WTC11 (cell line): ENCODE data around the gene MGAT2. TPM values are rescaled to one million over a fixed set of nuclear protein-coding genes. Genes with fewer than 3 reads are reported as not detected.

Experiments
- ATF1 ChIP-seq: sonication (generic); formaldehyde crosslinking; IDR thresholded peaks from 2 replicates; pipeline ENCODE4 v1.8.1; 2023; ENCODE audit warnings: mild to moderate bottlenecking, moderate library complexity, missing genetic modification reagents
- ESRRA ChIP-seq: sonication (generic); formaldehyde crosslinking; IDR thresholded peaks from 2 replicates; pipeline ENCODE4 v1.8.1; 2022; ENCODE audit warnings: mild to moderate bottlenecking, missing genetic modification reagents, borderline replicate concordance
- ETV6 ChIP-seq: sonication (generic); formaldehyde crosslinking; IDR thresholded peaks from 2 replicates; pipeline ENCODE4 v1.8.1; 2022; ENCODE audit warnings: mild to moderate bottlenecking, missing genetic modification reagents
- FOXJ3 ChIP-seq: sonication (generic); formaldehyde crosslinking; IDR thresholded peaks from 2 replicates; pipeline ENCODE4 v1.9.0; 2021; ENCODE audit warnings: missing genetic modification reagents, mild to moderate bottlenecking, borderline replicate concordance
- GABPB1 ChIP-seq: sonication (generic); formaldehyde crosslinking; IDR thresholded peaks from 2 replicates; pipeline ENCODE4 v1.8.1; 2023; ENCODE audit warnings: mild to moderate bottlenecking, missing genetic modification reagents
- IRF2 ChIP-seq: sonication (generic); formaldehyde crosslinking; IDR thresholded peaks from 2 replicates; pipeline ENCODE4 v1.8.0; 2022; ENCODE audit warnings: low read depth, missing genetic modification reagents, borderline replicate concordance
- KAT7 ChIP-seq: sonication (generic); formaldehyde crosslinking; IDR thresholded peaks from 2 replicates; pipeline ENCODE4 v1.8.1; 2023; ENCODE audit warnings: missing genetic modification reagents, mild to moderate bottlenecking, borderline replicate concordance
- NFATC4 ChIP-seq: fragments of 250-450 bp; sonication (Bioruptor Pico); IDR thresholded peaks from 2 replicates; pipeline ENCODE4 v1.9.0; 2021; ENCODE audit warnings: mild to moderate bottlenecking
- NR3C1 ChIP-seq: sonication (generic); formaldehyde crosslinking; conservative IDR thresholded peaks from 2 replicates; pipeline ENCODE4 v1.8.1; 2023; ENCODE audit warnings: low read depth, mild to moderate bottlenecking, missing genetic modification reagents
- OVOL2 ChIP-seq: fragments of 250-450 bp; sonication (Bioruptor Pico); IDR thresholded peaks from 2 replicates; pipeline ENCODE4 v1.9.0; 2021; ENCODE audit warnings: mild to moderate bottlenecking, borderline replicate concordance
- PRRX2 ChIP-seq: fragments of 250-450 bp; sonication (Bioruptor Pico); IDR thresholded peaks from 2 replicates; pipeline ENCODE4 v1.8.0; 2021; ENCODE audit warnings: mild to moderate bottlenecking
- SP1 ChIP-seq: sonication (generic); formaldehyde crosslinking; conservative IDR thresholded peaks from 2 replicates; pipeline ENCODE4 v1.8.1; 2022; ENCODE audit warnings: missing genetic modification reagents
- TCF7 ChIP-seq: sonication (generic); formaldehyde crosslinking; IDR thresholded peaks from 2 replicates; pipeline ENCODE4 v1.8.0; 2022; ENCODE audit warnings: mild to moderate bottlenecking, low read depth, missing genetic modification reagents, moderate library complexity
- TEAD1 ChIP-seq: sonication (generic); formaldehyde crosslinking; IDR thresholded peaks from 2 replicates; pipeline ENCODE4 v1.8.0; 2022; ENCODE audit warnings: mild to moderate bottlenecking, missing genetic modification reagents
- ZNF138 ChIP-seq: sonication (generic); formaldehyde crosslinking; conservative IDR thresholded peaks from 2 replicates; pipeline ENCODE4 v1.8.1; 2022; ENCODE audit warnings: mild to moderate bottlenecking, moderate library complexity, missing genetic modification reagents
- ZNF416 ChIP-seq: fragments of 250-450 bp; sonication (Bioruptor Pico); IDR thresholded peaks from 2 replicates; pipeline ENCODE4 v1.9.0; 2021; ENCODE audit warnings: mild to moderate bottlenecking, inconsistent platforms
- ZNF423 ChIP-seq: fragments of 250-450 bp; sonication (Bioruptor Pico); IDR thresholded peaks from 2 replicates; pipeline ENCODE4 v2.1.2; 2022; ENCODE audit warnings: mild to moderate bottlenecking, moderate library complexity
- total RNA-seq: library from RNA; stranded (reverse); gene quantifications from 3 replicates; pipeline ENCODE4 v1.2.3, GENCODE V29; 2021
- TF ChIP-seq, protein P1 (sequence below): sonication (generic); formaldehyde crosslinking; IDR thresholded peaks from 2 replicates; pipeline ENCODE4 v1.8.0; 2022; ENCODE audit warnings: mild to moderate bottlenecking, missing genetic modification reagents
- TF ChIP-seq, protein P2 (sequence below): sonication (generic); formaldehyde crosslinking; IDR thresholded peaks from 2 replicates; pipeline ENCODE4 v1.8.1; 2022; ENCODE audit warnings: low read depth, mild to moderate bottlenecking, moderate library complexity, missing genetic modification reagents, borderline replicate concordance
- TF ChIP-seq, protein P3 (sequence below): sonication (generic); formaldehyde crosslinking; IDR thresholded peaks from 2 replicates; pipeline ENCODE4 v1.8.0; 2022; ENCODE audit warnings: mild to moderate bottlenecking, missing genetic modification reagents
- TF ChIP-seq, protein P4 (sequence below): sonication (generic); formaldehyde crosslinking; IDR thresholded peaks from 2 replicates; pipeline ENCODE4 v1.8.0; 2023; ENCODE audit warnings: mild to moderate bottlenecking, missing genetic modification reagents
- TF ChIP-seq, protein P5 (sequence below): fragments of 250-450 bp; sonication (Bioruptor Pico); IDR thresholded peaks from 2 replicates; pipeline ENCODE4 v1.9.0; 2021; ENCODE audit warnings: moderate library complexity, mild to moderate bottlenecking, inconsistent platforms, borderline replicate concordance
- TF ChIP-seq, protein P6 (sequence below): sonication (generic); formaldehyde crosslinking; IDR thresholded peaks from 2 replicates; pipeline ENCODE4 v1.8.0; 2022; ENCODE audit warnings: mild to moderate bottlenecking, missing genetic modification reagents
- TF ChIP-seq, protein P7 (sequence below): fragments of 250-450 bp; sonication (Bioruptor Pico); IDR thresholded peaks from 2 replicates; pipeline ENCODE4 v1.8.0; 2021; ENCODE audit warnings: mild to moderate bottlenecking
- TF ChIP-seq, protein P8 (sequence below): sonication (generic); formaldehyde crosslinking; IDR thresholded peaks from 2 replicates; pipeline ENCODE4 v1.8.1; 2023; ENCODE audit warnings: mild to moderate bottlenecking, missing genetic modification reagents
- TF ChIP-seq, protein P9 (sequence below): sonication (generic); formaldehyde crosslinking; IDR thresholded peaks from 2 replicates; pipeline ENCODE4 v1.8.0; 2023; ENCODE audit warnings: missing genetic modification reagents

Gene MGAT2
- total RNA-seq, 1 experiment from 2014 or later, result 25.2 TPM

DNA sequence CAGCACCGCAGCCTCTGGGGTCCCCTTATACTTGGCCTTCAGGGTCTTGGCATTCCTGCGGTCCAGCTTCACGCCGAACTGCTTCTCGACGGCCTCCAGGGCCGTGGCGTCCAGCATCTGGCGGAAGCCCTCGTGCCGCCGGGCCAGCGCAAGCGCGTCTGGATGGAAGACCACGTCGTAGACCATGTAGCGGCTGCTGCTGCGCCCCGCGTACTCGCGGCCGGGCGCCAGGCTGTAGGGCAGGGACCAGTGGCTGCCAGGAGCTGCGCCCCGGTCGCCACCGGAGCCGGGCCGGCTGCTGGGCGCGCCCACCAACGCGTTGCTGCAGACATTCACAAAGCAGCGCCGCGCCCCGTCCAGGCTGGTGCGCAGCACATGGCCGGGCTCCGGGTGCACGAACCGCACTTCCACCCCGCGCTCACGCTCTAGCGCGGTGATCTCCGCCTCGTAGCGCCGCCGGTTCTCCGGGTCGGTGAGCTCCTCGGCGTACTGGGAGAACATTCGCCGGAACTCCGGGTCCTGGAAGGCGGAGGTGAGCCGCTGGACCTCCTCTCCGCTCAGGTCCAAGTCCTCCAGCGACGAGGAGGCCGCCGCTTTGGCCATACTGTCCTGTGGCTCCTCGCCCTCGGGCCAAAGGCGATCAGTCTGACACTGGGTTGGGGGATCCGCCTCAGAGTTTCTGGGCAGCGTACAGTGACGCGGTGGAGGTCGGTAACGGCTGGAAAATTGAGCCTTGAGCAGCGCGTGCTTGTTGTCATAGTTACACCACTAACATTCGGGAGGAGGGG is 14.1 kb downstream of the MGAT2 start, which contains the start of gene DNAAF2 (continued):
- TF ChIP-seq OVOL2, result no peak
- TF ChIP-seq, protein P1, sequence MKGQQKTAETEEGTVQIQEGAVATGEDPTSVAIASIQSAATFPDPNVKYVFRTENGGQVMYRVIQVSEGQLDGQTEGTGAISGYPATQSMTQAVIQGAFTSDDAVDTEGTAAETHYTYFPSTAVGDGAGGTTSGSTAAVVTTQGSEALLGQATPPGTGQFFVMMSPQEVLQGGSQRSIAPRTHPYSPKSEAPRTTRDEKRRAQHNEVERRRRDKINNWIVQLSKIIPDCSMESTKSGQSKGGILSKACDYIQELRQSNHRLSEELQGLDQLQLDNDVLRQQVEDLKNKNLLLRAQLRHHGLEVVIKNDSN (CRISPR knock-in tag), result 0 out of 2 replicates have a peak, but pooled peaks have one; percentile 9
- TF ChIP-seq NFATC4 (CRISPR knock-in tag), result no peak
- TF ChIP-seq PRRX2 (CRISPR knock-in tag), result no peak
- TF ChIP-seq, protein P2, sequence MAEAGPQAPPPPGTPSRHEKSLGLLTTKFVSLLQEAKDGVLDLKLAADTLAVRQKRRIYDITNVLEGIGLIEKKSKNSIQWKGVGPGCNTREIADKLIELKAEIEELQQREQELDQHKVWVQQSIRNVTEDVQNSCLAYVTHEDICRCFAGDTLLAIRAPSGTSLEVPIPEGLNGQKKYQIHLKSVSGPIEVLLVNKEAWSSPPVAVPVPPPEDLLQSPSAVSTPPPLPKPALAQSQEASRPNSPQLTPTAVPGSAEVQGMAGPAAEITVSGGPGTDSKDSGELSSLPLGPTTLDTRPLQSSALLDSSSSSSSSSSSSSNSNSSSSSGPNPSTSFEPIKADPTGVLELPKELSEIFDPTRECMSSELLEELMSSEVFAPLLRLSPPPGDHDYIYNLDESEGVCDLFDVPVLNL (CRISPR knock-in tag), result no peak; the same call in 1 of the 2 replicates
- TF ChIP-seq, protein P3, sequence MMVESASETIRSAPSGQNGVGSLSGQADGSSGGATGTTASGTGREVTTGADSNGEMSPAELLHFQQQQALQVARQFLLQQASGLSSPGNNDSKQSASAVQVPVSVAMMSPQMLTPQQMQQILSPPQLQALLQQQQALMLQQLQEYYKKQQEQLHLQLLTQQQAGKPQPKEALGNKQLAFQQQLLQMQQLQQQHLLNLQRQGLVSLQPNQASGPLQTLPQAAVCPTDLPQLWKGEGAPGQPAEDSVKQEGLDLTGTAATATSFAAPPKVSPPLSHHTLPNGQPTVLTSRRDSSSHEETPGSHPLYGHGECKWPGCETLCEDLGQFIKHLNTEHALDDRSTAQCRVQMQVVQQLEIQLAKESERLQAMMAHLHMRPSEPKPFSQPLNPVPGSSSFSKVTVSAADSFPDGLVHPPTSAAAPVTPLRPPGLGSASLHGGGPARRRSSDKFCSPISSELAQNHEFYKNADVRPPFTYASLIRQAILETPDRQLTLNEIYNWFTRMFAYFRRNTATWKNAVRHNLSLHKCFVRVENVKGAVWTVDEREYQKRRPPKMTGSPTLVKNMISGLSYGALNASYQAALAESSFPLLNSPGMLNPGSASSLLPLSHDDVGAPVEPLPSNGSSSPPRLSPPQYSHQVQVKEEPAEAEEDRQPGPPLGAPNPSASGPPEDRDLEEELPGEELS (CRISPR knock-in tag), result no peak
- no peak for TF ChIP-seq NR3C1
- TF ChIP-seq ZNF416, result no peak; the same call in 1 of the 2 replicates
- TF ChIP-seq GABPB1 (CRISPR knock-in tag), result no peak
- TF ChIP-seq, protein P4, sequence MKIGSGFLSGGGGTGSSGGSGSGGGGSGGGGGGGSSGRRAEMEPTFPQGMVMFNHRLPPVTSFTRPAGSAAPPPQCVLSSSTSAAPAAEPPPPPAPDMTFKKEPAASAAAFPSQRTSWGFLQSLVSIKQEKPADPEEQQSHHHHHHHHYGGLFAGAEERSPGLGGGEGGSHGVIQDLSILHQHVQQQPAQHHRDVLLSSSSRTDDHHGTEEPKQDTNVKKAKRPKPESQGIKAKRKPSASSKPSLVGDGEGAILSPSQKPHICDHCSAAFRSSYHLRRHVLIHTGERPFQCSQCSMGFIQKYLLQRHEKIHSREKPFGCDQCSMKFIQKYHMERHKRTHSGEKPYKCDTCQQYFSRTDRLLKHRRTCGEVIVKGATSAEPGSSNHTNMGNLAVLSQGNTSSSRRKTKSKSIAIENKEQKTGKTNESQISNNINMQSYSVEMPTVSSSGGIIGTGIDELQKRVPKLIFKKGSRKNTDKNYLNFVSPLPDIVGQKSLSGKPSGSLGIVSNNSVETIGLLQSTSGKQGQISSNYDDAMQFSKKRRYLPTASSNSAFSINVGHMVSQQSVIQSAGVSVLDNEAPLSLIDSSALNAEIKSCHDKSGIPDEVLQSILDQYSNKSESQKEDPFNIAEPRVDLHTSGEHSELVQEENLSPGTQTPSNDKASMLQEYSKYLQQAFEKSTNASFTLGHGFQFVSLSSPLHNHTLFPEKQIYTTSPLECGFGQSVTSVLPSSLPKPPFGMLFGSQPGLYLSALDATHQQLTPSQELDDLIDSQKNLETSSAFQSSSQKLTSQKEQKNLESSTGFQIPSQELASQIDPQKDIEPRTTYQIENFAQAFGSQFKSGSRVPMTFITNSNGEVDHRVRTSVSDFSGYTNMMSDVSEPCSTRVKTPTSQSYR (CRISPR knock-in tag), result no peak; the same call in 1 of the 2 replicates
- TF ChIP-seq, protein P5, sequence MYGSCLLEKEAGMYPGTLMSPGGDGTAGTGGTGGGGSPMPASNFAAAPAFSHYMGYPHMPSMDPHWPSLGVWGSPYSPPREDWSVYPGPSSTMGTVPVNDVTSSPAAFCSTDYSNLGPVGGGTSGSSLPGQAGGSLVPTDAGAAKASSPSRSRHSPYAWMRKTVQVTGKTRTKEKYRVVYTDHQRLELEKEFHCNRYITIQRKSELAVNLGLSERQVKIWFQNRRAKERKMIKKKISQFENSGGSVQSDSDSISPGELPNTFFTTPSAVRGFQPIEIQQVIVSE, result no peak
- TF ChIP-seq FOXJ3, result no peak
- 0 out of 2 replicates have a peak, but pooled peaks have one; percentile 40 for TF ChIP-seq KAT7 (CRISPR knock-in tag)
- TF ChIP-seq, protein P6, sequence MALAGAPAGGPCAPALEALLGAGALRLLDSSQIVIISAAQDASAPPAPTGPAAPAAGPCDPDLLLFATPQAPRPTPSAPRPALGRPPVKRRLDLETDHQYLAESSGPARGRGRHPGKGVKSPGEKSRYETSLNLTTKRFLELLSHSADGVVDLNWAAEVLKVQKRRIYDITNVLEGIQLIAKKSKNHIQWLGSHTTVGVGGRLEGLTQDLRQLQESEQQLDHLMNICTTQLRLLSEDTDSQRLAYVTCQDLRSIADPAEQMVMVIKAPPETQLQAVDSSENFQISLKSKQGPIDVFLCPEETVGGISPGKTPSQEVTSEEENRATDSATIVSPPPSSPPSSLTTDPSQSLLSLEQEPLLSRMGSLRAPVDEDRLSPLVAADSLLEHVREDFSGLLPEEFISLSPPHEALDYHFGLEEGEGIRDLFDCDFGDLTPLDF (CRISPR knock-in tag), result no peak; the same call in 1 of the 2 replicates
- no peak; the same call in 1 of the 2 replicates for TF ChIP-seq SP1
- no peak; the same call in 1 of the 2 replicates for TF ChIP-seq ZNF138 (CRISPR knock-in tag)
- TF ChIP-seq TEAD1, result no peak; the same call in 1 of the 2 replicates
- peak; percentile 78; the same call in 1 of the 2 replicates for TF ChIP-seq ATF1
- TF ChIP-seq, protein P7, sequence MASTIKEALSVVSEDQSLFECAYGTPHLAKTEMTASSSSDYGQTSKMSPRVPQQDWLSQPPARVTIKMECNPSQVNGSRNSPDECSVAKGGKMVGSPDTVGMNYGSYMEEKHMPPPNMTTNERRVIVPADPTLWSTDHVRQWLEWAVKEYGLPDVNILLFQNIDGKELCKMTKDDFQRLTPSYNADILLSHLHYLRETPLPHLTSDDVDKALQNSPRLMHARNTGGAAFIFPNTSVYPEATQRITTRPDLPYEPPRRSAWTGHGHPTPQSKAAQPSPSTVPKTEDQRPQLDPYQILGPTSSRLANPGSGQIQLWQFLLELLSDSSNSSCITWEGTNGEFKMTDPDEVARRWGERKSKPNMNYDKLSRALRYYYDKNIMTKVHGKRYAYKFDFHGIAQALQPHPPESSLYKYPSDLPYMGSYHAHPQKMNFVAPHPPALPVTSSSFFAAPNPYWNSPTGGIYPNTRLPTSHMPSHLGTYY (CRISPR knock-in tag), result no peak
- TF ChIP-seq ESRRA (CRISPR knock-in tag), result 0 out of 2 replicates have a peak, but pooled peaks have one; percentile 17
- TF ChIP-seq, protein P8, sequence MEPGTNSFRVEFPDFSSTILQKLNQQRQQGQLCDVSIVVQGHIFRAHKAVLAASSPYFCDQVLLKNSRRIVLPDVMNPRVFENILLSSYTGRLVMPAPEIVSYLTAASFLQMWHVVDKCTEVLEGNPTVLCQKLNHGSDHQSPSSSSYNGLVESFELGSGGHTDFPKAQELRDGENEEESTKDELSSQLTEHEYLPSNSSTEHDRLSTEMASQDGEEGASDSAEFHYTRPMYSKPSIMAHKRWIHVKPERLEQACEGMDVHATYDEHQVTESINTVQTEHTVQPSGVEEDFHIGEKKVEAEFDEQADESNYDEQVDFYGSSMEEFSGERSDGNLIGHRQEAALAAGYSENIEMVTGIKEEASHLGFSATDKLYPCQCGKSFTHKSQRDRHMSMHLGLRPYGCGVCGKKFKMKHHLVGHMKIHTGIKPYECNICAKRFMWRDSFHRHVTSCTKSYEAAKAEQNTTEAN (CRISPR knock-in tag), result peak; percentile 45; the same call in 1 of the 2 replicates
- no peak for TF ChIP-seq IRF2 (CRISPR knock-in tag)
- TF ChIP-seq ETV6 (CRISPR knock-in tag), result peak; percentile 43
- TF ChIP-seq TCF7 (CRISPR knock-in tag), result peak; percentile 41; the same call in 1 of the 2 replicates
- TF ChIP-seq, protein P9, sequence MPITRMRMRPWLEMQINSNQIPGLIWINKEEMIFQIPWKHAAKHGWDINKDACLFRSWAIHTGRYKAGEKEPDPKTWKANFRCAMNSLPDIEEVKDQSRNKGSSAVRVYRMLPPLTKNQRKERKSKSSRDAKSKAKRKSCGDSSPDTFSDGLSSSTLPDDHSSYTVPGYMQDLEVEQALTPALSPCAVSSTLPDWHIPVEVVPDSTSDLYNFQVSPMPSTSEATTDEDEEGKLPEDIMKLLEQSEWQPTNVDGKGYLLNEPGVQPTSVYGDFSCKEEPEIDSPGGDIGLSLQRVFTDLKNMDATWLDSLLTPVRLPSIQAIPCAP (CRISPR knock-in tag), result no peak; the same call in 1 of the 2 replicates
- no peak for TF ChIP-seq ZNF423
